Astrocyte (in vitro differentiated cells and primary cell): ENCODE data around the gene SMPDL3A.

Experiments used
- EZH2 ChIP-seq: IDR thresholded peaks from 2 replicates; pipeline ENCODE4 v1.6.1; 2012; ENCODE audit warnings: mild to moderate bottlenecking, low read length, inconsistent platforms; ENCODE audit not compliant: insufficient read depth
- TF ChIP-seq, protein P1 (sequence below): IDR thresholded peaks from 2 replicates; pipeline ENCODE4 v1.5.1; 2011; ENCODE audit warnings: low read depth, mild to moderate bottlenecking, inconsistent platforms, low read length, moderate library complexity; ENCODE audit not compliant: insufficient read depth

DNA sequence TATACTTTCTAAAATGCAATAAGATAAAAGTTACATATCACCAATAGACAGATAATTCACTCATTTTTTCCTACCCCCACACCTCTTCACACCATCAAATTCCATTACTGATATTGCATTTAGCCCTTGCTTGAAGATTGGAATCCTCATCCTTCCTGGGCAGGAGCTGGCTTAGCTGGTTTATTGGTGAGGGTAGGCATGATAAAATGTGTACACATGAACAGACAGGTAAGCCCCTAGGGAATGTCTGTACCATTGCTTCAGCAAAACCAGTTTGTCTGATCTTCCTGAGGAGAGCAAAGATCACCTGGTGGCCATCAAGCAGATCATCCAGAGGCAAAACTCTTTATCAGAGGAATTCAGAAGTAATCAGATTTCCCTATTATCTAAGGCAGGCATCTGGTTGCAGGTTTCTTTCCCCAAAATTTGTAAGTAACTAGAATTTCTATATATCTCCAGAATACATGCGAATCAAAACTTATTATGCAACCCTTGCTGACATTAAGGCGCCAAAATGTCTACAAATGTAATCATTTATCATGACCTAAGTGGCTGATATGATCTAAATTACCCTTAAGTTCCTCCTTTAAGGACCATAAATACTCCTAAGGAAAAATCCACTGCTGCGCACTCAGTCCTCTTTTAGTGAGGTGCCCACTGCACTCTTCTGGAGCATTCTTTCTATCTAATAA lies 16.2 kb upstream of the SMPDL3A start:
- TF ChIP-seq, protein P1, sequence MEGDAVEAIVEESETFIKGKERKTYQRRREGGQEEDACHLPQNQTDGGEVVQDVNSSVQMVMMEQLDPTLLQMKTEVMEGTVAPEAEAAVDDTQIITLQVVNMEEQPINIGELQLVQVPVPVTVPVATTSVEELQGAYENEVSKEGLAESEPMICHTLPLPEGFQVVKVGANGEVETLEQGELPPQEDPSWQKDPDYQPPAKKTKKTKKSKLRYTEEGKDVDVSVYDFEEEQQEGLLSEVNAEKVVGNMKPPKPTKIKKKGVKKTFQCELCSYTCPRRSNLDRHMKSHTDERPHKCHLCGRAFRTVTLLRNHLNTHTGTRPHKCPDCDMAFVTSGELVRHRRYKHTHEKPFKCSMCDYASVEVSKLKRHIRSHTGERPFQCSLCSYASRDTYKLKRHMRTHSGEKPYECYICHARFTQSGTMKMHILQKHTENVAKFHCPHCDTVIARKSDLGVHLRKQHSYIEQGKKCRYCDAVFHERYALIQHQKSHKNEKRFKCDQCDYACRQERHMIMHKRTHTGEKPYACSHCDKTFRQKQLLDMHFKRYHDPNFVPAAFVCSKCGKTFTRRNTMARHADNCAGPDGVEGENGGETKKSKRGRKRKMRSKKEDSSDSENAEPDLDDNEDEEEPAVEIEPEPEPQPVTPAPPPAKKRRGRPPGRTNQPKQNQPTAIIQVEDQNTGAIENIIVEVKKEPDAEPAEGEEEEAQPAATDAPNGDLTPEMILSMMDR, result no peak
- no peak for TF ChIP-seq EZH2
